Calu3 (cell line): ENCODE results near the gene NDUFB10. TPM values are rescaled to one million over a fixed set of nuclear protein-coding genes. Genes with fewer than 3 reads are reported as not detected.
A peak's percentile ranks its signal among the peaks of the same experiment; 100 is the strongest.

ENCODE experiments used
- BruUV-seq: library from RNA; stranded (reverse); fragments of 400-500 nt; replicated peaks from 2 replicates; lab custom pipeline; 2021; lab: Mats Ljungman, UMichigan
- CTCF ChIA-PET: fragments of 300-600 bp; sonication (Branson Sonifier 250); formaldehyde crosslinking; loops from one replicate; lab custom pipeline; 2022; ENCODE audit warnings: antibody characterized with exemption; lab: Charles Lee
- DNase-seq: peaks from one replicate; pipeline ENCODE4 v3.0.0; 2022
- H3K27ac Mint-ChIP-seq: one replicate; pipeline ENCODE4 v1.8.0; 2022; ENCODE audit warnings: mixed read lengths; ENCODE audit not compliant: unreplicated experiment
- H3K27me3 Mint-ChIP-seq: one replicate; pipeline ENCODE4 v1.8.0; 2022; ENCODE audit warnings: mixed read lengths; ENCODE audit not compliant: unreplicated experiment
- H3K36me3 Mint-ChIP-seq: one replicate; pipeline ENCODE4 v1.8.0; 2022; ENCODE audit warnings: mild to moderate bottlenecking, moderate library complexity, mixed read lengths; ENCODE audit not compliant: insufficient read depth, unreplicated experiment
- H3K4me1 Mint-ChIP-seq: one replicate; pipeline ENCODE4 v1.8.0; 2022; ENCODE audit warnings: mild to moderate bottlenecking, low read depth, mixed read lengths; ENCODE audit not compliant: unreplicated experiment
- H3K4me3 Mint-ChIP-seq: one replicate; pipeline ENCODE4 v1.8.0; 2022; ENCODE audit warnings: mild to moderate bottlenecking, low read depth, moderate library complexity, mixed read lengths; ENCODE audit not compliant: unreplicated experiment
- H3K9me3 Mint-ChIP-seq: one replicate; pipeline ENCODE4 v1.8.0; 2022; ENCODE audit warnings: low read depth, mixed read lengths; ENCODE audit not compliant: unreplicated experiment
- intact Hi-C: fragments of 100-400 bp; cut with micrococcal nuclease; formaldehyde crosslinking; loops from one replicate; pipeline ENCODE4 v1.10.0; 2022; ENCODE audit not compliant: unreplicated experiment
- total RNA-seq: library from RNA; stranded (reverse); gene quantifications from 2 replicates; pipeline ENCODE4 v1.2.3, GENCODE V29; 2022
- TF ChIP-seq, protein P1 (sequence below): fragments of 200-600 bp; IDR thresholded peaks from one replicate; pipeline ENCODE4 v1.8.0; 2022; ENCODE audit warnings: antibody characterized with exemption; ENCODE audit not compliant: unreplicated experiment

NDUFB10 gene
- total RNA-seq, 1 experiment from 2014 or later = 148 TPM

DNA sequence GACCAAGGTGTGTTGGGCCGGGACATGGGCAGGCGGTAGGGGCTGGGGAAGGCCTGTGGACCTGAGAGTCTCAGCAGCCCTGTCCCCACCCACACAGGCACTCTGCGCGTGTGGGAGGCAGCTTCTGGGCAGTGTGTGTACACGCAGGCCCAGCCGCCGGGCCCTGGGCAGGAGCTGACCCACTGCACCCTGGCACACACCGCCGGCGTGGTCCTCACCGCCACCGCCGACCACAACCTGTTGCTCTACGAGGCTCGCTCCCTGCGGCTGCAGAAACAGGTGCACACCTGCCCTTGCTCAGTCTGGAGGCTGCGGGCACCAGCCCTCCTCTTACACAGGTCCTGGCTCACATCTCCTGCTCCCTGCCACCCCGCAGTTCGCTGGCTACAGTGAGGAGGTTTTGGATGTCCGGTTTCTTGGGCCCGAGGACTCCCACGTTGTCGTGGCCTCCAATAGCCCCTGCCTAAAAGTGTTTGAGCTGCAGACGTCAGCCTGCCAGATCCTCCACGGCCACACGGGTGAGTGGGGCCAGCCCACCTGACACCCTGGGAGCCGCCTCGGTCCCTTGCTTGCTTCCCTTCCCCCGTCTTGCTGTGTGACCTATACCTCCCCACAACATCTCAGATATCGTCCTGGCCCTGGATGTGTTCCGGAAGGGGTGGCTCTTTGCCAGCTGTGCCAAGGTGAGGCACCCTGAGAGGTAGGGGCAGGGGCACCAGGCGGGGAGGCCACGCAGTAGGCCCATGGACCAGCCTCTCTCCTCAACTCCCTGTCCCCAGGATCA is 16.3 kb downstream of the NDUFB10 start:
- peak overlapping the region; percentile 34 for H3K4me3 Mint-ChIP-seq
- CTCF ChIA-PET = no interaction called here
- BruUV-seq = no TSS peak
- TF ChIP-seq, protein P1, sequence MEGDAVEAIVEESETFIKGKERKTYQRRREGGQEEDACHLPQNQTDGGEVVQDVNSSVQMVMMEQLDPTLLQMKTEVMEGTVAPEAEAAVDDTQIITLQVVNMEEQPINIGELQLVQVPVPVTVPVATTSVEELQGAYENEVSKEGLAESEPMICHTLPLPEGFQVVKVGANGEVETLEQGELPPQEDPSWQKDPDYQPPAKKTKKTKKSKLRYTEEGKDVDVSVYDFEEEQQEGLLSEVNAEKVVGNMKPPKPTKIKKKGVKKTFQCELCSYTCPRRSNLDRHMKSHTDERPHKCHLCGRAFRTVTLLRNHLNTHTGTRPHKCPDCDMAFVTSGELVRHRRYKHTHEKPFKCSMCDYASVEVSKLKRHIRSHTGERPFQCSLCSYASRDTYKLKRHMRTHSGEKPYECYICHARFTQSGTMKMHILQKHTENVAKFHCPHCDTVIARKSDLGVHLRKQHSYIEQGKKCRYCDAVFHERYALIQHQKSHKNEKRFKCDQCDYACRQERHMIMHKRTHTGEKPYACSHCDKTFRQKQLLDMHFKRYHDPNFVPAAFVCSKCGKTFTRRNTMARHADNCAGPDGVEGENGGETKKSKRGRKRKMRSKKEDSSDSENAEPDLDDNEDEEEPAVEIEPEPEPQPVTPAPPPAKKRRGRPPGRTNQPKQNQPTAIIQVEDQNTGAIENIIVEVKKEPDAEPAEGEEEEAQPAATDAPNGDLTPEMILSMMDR = no peak
- DNase-seq = no peak
- H3K27me3 Mint-ChIP-seq = no peaks in the 10 kb centered on the region
- H3K27ac Mint-ChIP-seq = no peak overlapping the region
- intact Hi-C loops = no loop called here
- H3K4me1 Mint-ChIP-seq = peaks cover 17% of the 10 kb centered on the region
- H3K36me3 Mint-ChIP-seq = peaks cover 80% of the 10 kb centered on the region
- no peaks in the 10 kb centered on the region for H3K9me3 Mint-ChIP-seq

DNA sequence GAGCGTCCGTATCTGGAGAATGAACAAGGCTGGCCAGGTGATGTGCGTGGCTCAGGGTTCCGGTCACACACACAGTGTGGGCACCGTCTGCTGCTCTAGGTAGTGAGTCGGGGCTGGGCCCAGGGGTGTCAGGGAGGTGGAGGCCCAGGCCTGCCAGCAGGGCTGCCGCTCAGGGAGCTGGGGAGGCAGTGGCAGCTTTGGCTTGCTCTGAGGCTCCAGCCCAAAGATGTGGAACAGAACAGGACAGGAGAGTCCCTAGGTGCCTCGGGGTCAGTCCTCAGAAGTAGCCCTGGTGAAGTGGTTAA is 16.8 kb downstream of the NDUFB10 start:
- CTCF ChIA-PET = no interaction called here
- Mint-ChIP-seq H3K36me3 (peaks cover 80% of the 10 kb centered on the region), H3K9me3 (no peaks in the 10 kb centered on the region), H3K4me1 (peaks cover 22% of the 10 kb centered on the region), H3K4me3 (peak overlapping the region; percentile 34), H3K27ac (no peak overlapping the region), H3K27me3 (no peaks in the 10 kb centered on the region)
- BruUV-seq = no TSS peak
- TF ChIP-seq, protein P1 = no peak
- no peak for DNase-seq
- intact Hi-C loops = no loop called here

DNA sequence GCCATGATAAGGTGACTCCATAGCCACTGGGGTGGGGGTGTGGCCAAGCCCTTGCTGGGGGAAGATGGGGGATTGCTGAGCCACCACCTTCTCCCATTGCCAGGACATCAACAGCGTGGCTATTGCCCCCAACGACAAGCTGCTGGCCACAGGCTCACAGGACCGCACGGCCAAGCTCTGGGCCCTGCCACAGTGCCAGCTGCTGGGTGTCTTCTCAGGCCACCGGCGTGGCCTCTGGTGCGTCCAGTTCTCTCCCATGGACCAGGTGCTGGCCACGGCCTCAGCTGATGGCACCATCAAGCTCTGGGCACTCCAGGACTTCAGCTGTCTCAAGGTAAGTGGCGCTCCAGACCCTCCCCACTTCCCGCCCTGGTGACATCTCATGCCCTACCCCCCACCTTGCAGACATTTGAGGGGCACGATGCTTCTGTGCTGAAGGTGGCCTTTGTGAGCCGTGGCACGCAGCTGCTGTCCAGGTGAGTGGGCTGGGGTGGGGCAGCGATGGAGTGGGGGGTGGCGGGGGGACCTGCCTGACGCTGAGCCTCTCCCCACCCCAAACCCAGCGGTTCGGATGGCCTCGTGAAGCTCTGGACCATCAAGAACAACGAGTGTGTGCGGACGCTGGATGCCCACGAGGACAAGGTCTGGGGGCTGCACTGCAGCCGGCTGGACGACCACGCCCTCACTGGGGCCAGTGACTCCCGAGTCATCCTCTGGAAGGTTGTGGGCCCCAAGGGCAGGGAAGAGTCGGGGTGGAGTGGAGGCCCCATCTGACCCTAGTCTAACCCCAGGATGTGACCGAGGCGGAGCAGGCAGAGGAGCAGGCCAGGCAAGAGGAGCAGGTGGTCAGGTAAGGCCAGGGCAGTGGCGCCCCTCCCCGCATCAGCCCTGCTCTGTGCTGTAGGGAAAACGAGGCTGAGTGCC is 17.9 kb downstream of the NDUFB10 start:
- Mint-ChIP-seq H3K4me3 (peak overlapping the region; percentile 15), H3K9me3 (no peaks in the 10 kb centered on the region), H3K27me3 (no peaks in the 10 kb centered on the region), H3K27ac (no peak overlapping the region), H3K4me1 (peaks cover 33% of the 10 kb centered on the region), H3K36me3 (peaks cover 80% of the 10 kb centered on the region)
- TF ChIP-seq, protein P1 = no peak
- no peak for DNase-seq
- intact Hi-C loops = no loop called here
- CTCF ChIA-PET = interaction anchor here (0.6 kb wide), 1 partner anchor 25 kb away, joined by 3 read pairs; no protein-coding TSS in a partner anchor
- BruUV-seq = no TSS peak

DNA sequence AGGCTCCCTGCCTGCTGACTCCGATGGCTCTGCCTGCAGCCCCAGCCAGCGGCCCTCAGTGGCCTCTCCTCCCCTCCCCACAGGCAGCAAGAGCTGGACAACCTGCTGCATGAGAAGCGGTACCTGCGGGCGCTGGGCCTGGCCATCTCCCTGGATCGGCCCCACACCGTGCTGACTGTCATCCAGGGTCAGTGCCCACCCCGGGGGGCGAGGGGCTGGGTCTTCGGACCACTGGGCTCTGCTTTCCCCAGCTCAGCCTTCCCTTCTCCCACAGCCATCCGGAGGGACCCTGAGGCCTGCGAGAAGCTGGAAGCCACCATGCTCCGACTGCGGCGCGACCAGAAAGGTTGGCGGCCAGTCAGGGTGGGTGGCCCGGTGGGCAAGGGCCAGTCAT is 18.5 kb downstream of the NDUFB10 start:
- peaks cover 80% of the 10 kb centered on the region for H3K36me3 Mint-ChIP-seq
- CTCF ChIA-PET = no interaction called here

More for the DNA sequence above, 18.5 kb downstream of the NDUFB10 start:
- H3K27me3 Mint-ChIP-seq = no peaks in the 10 kb centered on the region
- TF ChIP-seq, protein P1 = no peak
- H3K27ac Mint-ChIP-seq = no peak overlapping the region
- H3K9me3 Mint-ChIP-seq = no peaks in the 10 kb centered on the region
- intact Hi-C loops = no loop called here
- BruUV-seq = no TSS peak
- peak overlapping the region; percentile 15 for H3K4me3 Mint-ChIP-seq
- no peak for DNase-seq
- peaks cover 34% of the 10 kb centered on the region for H3K4me1 Mint-ChIP-seq
